Regular cardiac myocyte (primary cell): ENCODE results near the gene SEMA4C. TPM values are rescaled to one million over a fixed set of nuclear protein-coding genes. Genes with fewer than 3 reads are reported as not detected.

ENCODE experiments used
- total RNA-seq: library from RNA; depleted of rRNA; stranded (reverse); fragments of >200 nt; gene quantifications from 2 replicates; pipeline ENCODE4 v1.2.3, GENCODE V29; 2014

SEMA4C gene, protein sequence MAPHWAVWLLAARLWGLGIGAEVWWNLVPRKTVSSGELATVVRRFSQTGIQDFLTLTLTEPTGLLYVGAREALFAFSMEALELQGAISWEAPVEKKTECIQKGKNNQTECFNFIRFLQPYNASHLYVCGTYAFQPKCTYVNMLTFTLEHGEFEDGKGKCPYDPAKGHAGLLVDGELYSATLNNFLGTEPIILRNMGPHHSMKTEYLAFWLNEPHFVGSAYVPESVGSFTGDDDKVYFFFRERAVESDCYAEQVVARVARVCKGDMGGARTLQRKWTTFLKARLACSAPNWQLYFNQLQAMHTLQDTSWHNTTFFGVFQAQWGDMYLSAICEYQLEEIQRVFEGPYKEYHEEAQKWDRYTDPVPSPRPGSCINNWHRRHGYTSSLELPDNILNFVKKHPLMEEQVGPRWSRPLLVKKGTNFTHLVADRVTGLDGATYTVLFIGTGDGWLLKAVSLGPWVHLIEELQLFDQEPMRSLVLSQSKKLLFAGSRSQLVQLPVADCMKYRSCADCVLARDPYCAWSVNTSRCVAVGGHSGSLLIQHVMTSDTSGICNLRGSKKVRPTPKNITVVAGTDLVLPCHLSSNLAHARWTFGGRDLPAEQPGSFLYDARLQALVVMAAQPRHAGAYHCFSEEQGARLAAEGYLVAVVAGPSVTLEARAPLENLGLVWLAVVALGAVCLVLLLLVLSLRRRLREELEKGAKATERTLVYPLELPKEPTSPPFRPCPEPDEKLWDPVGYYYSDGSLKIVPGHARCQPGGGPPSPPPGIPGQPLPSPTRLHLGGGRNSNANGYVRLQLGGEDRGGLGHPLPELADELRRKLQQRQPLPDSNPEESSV
- 15.8 and 24.7 TPM in 2 replicates for total RNA-seq

DNA sequence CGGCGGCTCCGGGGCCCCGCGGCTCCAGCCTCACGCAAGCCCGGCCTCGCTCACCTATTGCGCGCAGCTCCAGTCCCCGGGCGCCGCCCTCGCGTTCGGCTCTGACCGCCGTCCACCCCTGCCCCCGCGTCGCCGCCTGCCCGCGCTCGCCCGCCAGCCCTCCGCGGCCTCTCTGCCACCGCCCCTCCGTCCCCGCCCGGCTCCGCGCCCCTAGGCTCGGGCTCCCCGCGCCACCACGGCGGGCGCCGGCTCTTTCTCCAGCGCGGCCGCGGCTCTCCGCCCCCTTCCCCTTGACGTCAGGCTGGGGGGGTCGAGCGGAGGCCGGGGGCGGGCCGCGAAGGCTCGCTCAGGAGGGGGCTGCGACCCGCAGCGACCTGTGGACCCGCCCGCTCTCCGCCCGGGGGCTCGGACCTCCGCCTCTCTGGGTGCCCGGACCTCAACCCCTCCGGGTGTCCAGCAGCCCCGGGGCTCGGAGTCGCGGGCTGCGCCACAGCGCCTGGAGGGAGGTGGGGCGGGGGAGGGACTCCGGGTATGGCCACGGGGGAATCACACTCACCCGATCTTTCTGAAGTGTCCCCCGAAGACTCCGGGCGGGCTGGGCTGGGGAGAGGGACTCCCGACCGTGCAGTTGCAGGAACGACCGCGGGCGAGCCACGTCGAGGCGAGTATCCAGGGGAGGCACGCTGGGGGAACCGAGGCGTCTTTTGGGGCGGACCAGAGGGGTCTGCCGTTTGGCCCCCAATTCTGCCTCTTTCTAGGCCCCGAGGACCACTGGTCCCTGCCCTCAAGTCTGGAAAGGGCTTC, at the start of gene SEMA4C:
SEMA4C (minus strand) TSS at position 259 of the 804 bp plus-strand sequence. CDS start 2,194 bp downstream, outside the sequence.

DNA sequence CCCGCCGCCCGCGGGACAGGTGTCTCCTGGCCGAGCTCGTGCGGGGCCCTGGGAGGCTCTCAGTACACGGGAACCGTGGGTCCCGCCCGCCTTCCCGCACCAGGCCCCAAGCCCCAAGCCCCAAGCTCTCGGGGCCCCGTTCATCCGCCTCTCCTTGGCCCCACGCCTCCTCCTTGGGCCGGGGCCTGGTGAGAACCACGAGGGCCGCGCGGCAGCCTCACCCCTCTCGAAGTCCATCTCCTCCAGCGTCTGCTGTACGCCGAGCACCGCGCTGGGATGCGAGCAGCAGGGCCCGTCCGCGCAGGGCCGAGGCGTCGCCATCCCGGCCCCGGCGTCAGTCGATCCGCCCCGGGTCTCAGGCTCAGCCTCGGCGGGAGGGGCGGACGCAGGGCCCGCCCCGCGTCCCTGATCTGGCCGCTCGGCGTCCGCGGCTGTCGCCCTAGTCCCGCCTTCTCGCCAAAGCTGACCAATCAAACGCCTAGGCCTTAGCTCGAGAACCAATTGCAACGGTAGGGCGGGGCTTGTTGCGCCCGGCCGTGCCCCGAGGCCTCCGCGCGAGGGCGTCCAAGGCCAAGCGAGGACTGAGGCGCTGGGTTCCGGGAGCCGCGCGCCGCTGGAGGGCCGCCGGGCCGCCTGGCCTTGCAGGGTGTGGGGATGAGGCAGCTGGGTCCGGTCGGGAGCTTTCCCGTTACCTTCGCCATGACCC, 12.1 kb downstream of the SEMA4C start, which contains the start of gene ANKRD39:
ANKRD39 (minus strand) TSS at position 350 of the 706 bp plus-strand sequence; CDS start at position 321, 29 bp downstream.

DNA sequence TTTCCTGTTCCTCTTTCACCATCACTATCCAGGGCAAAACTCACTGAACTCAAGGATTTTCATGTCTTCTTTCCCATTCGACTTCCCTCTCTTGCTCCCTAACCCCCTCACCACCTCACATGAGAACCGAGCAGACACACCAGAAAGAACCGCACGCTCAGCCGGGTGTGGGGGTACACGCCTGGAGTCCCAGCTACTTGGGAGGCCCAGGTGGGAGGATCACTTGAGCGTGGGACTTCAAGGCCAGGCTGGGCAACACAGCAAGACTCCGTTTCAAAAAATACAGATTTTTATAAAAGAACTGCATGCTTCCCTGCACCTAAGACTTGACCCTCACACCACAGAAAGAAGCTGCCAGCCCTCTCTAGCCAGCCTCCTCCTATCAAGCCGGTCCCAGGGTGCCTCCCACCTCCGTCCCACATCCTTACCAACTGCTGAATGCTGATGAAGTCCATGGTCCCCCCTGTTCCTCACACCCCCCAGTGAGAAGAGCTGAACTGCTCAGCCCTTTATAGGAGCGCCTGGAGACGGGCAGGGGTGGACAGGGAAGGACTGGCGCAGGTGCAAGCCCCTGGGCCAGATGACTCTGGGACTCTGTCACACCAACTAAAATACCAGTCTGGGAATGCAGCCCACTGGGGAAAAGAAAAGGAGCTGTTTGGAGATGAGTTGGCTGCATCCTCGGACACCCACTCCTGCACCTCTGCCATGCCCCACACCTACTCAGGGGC, 26.2 kb downstream of the SEMA4C start, which contains the start of gene ANKRD23:
ANKRD23 (minus strand) TSS at position 484 of the 731 bp plus-strand sequence; CDS start at position 455, 29 bp downstream.

DNA sequence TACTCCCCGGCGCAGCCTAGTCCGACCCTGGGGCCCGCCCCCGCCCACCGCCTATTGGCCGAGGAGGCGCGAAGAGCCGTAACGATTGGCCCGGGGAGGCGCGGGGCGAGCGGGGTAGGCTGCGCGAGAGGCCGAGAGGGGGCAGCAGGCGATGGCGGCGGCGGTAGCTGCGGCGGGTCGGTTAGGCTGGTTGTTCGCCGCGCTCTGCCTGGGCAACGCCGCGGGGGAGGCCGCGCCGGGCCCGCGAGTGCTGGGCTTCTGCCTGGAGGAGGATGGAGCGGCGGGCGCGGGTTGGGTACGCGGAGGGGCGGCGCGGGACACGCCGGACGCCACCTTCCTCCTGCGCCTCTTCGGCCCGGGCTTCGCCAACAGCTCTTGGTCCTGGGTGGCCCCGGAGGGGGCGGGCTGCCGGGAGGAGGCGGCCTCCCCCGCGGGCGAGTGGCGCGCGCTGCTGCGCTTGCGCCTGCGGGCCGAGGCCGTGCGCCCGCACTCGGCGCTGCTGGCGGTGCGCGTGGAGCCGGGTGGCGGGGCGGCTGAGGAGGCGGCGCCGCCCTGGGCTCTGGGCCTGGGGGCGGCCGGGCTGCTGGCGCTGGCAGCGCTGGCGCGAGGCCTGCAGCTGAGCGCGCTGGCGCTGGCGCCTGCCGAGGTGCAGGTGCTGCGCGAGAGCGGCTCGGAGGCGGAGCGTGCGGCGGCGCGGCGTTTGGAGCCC, 53.6 kb downstream of the SEMA4C start, which contains the start of gene CNNM3:
CNNM3 (plus strand) TSS at position 142 of the 709 bp plus-strand sequence; CDS start at position 152, 10 bp downstream.

Other genes with a start within 250 kb of the SEMA4C start
- 19.0 and 25.7 TPM in 2 replicates for gene KANSL3, start 231.8 kb downstream of the SEMA4C start, total RNA-seq
- gene FER1L5, start 227.3 kb downstream of the SEMA4C start, total RNA-seq = 0.96 and 2.3 TPM in 2 replicates
- 28.2 and 31.9 TPM in 2 replicates for gene LMAN2L, start 130.0 kb downstream of the SEMA4C start, total RNA-seq
- gene CNNM4, start 109.2 kb downstream of the SEMA4C start, total RNA-seq = 2.3 and 2.7 TPM in 2 replicates
- 6.1 and 8.2 TPM in 2 replicates for gene CNNM3, start 53.8 kb downstream of the SEMA4C start, total RNA-seq
- 0.77 and 0.85 TPM in 2 replicates for gene ANKRD23, start 26.1 kb downstream of the SEMA4C start, total RNA-seq
- gene ANKRD39, start 12.1 kb downstream of the SEMA4C start, total RNA-seq = 3.4 and 14.2 TPM in 2 replicates
- gene FAM178B, start 116.5 kb upstream of the SEMA4C start, total RNA-seq = not detected in 2 replicates
- 2.7 and 3.7 TPM in 2 replicates for gene FAHD2B, start 224.8 kb upstream of the SEMA4C start, total RNA-seq
- 21.1 and 24.5 TPM in 2 replicates for gene ANKRD36, start 243.1 kb upstream of the SEMA4C start, total RNA-seq